ENCODE data around the gene POLDIP2. TPM values are rescaled to one million over a fixed set of nuclear protein-coding genes. Genes with fewer than 3 reads are reported as not detected.

POLDIP2 gene
- total and polyA plus RNA-seq, 10 of the 15 experiments (the other 5 are each of a cell fraction or from before 2014, with no cell fraction given) = 22.8 to 196 (median 121) TPM

DNA sequence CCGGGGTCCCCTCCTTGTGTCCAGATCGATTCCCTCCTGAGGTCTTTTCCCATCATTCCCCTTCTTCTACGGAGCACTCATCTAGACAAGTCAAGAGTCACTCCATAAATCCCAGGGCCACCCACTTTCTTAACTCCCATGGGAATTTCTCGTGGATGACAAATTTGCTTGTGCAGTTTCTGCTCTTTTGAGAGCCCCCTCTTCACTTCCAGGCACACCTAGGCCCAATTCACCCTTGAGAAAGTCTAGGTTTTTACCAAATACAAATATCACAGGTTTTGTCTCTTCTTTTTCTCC is 522 bp upstream of the POLDIP2 start:
- in situ Hi-C loops (cut with MboI) (no loop called here), intact Hi-C loops (cut with micrococcal nuclease; ENCODE audit: unreplicated experiment) (loop anchor here (1.0 kb wide), 1 partner anchor 23 kb away; the partner anchor contains the start of genes IFT20 and TNFAIP1)
- peak overlapping the region; percentile 85 for H3K4me2 ChIP-seq (ENCODE audit: control insufficient read depth, insufficient read depth)
- FAIRE-seq (no peak), DNase-seq (ENCODE audit: low read depth, low spot score) (no peak), ATAC-seq (no peak)
- H4K20me1 ChIP-seq (ENCODE audit: control insufficient read depth, insufficient read depth) = no peaks in the 10 kb centered on the region
- peak overlapping the region; percentile 60 for H3K27ac ChIP-seq (ENCODE audit: control insufficient read depth, insufficient read depth)
- H3K79me2 ChIP-seq (ENCODE audit: control insufficient read depth, insufficient read depth, low read length) = peaks cover 30% of the 10 kb centered on the region
- ChIA-PET SMC1A (ENCODE audit: uncharacterized antibody, unreplicated experiment) (interaction anchor here (0.7 to 4.7 kb wide), 7 partner anchors 9 to 553 kb away, joined by 3 to 27 read pairs (median 4); partner anchors contain the start of genes IFT20 and TNFAIP1), POLR2A (interaction anchor here (0.9 to 3.0 kb wide), 3 partner anchors 11 to 38 kb away, joined by 3 to 26 read pairs (median 8); partner anchors contain the start of genes IFT20, TNFAIP1 and VTN), CTCF (interaction anchor here (1.0 to 5.1 kb wide), 5 partner anchors 9 to 61 kb away, joined by 3 to 29 read pairs (median 4); partner anchors contain the start of genes IFT20 and TNFAIP1), RAD21 (ENCODE audit: unreplicated experiment) (interaction anchor here (0.7 to 3.3 kb wide), 5 partner anchors 20 to 219 kb away, joined by 3 to 31 read pairs (median 3); partner anchors contain the start of genes ALDOC, IFT20 and TNFAIP1)
- peak overlapping the region; percentile 85 for H2AFZ ChIP-seq (ENCODE audit: control insufficient read depth, low read depth, low read length)
- H3K36me3 ChIP-seq (ENCODE audit: control insufficient read depth in 2 of 2, insufficient read depth in 2 of 2, low read length in 1 of 2) = peaks cover 2 to 14% of the 10 kb centered on the region in 2 experiments
- peak overlapping the region; percentile 99 for H3K9ac ChIP-seq (ENCODE audit: control insufficient read depth, insufficient read depth, low read length)
- no peaks in the 10 kb centered on the region for H3K27me3 ChIP-seq (replicated peaks in 1 of 2; ENCODE audit: control insufficient read depth in 2 of 2, insufficient read depth in 2 of 2, low read length in 1 of 2)
- peak overlapping the region; percentile 92 for H3K4me3 ChIP-seq
- no TSS peak for BruUV-seq (replicated peaks)
- peaks cover 2% of the 10 kb centered on the region; the same call in 1 of the 2 replicates for H3K4me1 ChIP-seq (ENCODE audit: control insufficient read depth, insufficient read depth, low read length)
- H3K9me3 ChIP-seq (replicated peaks; ENCODE audit: control insufficient read depth, insufficient read depth, low read length) = no peaks in the 10 kb centered on the region
- TF ChIP-seq PML (IDR thresholded peaks at IDR 0.05; ENCODE audit: low read length) = no peak
- no peak for TF ChIP-seq RAD51 (IDR thresholded peaks at IDR 0.05)
- TF ChIP-seq, protein P1, sequence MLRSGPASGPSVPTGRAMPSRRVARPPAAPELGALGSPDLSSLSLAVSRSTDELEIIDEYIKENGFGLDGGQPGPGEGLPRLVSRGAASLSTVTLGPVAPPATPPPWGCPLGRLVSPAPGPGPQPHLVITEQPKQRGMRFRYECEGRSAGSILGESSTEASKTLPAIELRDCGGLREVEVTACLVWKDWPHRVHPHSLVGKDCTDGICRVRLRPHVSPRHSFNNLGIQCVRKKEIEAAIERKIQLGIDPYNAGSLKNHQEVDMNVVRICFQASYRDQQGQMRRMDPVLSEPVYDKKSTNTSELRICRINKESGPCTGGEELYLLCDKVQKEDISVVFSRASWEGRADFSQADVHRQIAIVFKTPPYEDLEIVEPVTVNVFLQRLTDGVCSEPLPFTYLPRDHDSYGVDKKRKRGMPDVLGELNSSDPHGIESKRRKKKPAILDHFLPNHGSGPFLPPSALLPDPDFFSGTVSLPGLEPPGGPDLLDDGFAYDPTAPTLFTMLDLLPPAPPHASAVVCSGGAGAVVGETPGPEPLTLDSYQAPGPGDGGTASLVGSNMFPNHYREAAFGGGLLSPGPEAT (IDR thresholded peaks at IDR 0.05; ENCODE audit: low read depth) = peak; percentile 64; the same call in 1 of the 2 replicates
- TF ChIP-seq, protein P2, sequence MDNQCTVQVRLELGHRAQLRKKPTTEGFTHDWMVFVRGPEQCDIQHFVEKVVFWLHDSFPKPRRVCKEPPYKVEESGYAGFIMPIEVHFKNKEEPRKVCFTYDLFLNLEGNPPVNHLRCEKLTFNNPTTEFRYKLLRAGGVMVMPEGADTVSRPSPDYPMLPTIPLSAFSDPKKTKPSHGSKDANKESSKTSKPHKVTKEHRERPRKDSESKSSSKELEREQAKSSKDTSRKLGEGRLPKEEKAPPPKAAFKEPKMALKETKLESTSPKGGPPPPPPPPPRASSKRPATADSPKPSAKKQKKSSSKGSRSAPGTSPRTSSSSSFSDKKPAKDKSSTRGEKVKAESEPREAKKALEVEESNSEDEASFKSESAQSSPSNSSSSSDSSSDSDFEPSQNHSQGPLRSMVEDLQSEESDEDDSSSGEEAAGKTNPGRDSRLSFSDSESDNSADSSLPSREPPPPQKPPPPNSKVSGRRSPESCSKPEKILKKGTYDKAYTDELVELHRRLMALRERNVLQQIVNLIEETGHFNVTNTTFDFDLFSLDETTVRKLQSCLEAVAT (IDR thresholded peaks at IDR 0.05) = 0 out of 2 replicates have a peak, but pooled peaks have one; percentile 5
- TF ChIP-seq, protein P3, sequence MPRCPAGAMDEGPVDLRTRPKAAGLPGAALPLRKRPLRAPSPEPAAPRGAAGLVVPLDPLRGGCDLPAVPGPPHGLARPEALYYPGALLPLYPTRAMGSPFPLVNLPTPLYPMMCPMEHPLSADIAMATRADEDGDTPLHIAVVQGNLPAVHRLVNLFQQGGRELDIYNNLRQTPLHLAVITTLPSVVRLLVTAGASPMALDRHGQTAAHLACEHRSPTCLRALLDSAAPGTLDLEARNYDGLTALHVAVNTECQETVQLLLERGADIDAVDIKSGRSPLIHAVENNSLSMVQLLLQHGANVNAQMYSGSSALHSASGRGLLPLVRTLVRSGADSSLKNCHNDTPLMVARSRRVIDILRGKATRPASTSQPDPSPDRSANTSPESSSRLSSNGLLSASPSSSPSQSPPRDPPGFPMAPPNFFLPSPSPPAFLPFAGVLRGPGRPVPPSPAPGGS (IDR thresholded peaks at IDR 0.05; ENCODE audit: borderline replicate concordance, insufficient read depth, low read depth, low read length, poor library complexity, severe bottlenecking) = no peak
- peak; percentile 20; the same call in 1 of the 2 replicates for TF ChIP-seq HDAC2 (IDR thresholded peaks at IDR 0.05)
- 0 out of 2 replicates have a peak, but pooled peaks have one; percentile 1 for TF ChIP-seq RUNX3 (IDR thresholded peaks at IDR 0.05; ENCODE audit: low read length)
- TF ChIP-seq RFX5 (IDR thresholded peaks at IDR 0.05; ENCODE audit: low read depth, low read length) = no peak
- no peak for TF ChIP-seq ZNF207 (IDR thresholded peaks at IDR 0.05; ENCODE audit: borderline replicate concordance)
- peak; percentile 85 for TF ChIP-seq MEF2B (IDR thresholded peaks at IDR 0.05; ENCODE audit: partially characterized antibody, poor library complexity, severe bottlenecking)
- 0% methylated on average over 4 of the region's 4 CpGs for WGBS (ENCODE audit: insufficient coverage, insufficient replicate concordance, low lambda C conversion rate, missing lambda C conversion rate)

Measured in GM12878 (cell line).